T-helper 1 cell (primary cell): Measurements from ENCODE around the gene ELN.
"Not testable (repeated sequence)": the region's sequence is repeated elsewhere in the genome, so short reads cannot be mapped to it uniquely, and the experiment has no call there.

Source experiments
- DNase-seq, 5 donors: peaks; one replicate each; pipeline ENCODE4 v3.0.0-alpha.2; 2012 to 2020

The ELN gene

GRCh38 chr7:74001150-74001494 lies 26.9 kb upstream of the ELN start:
- DNase-seq = no peak

- peak in 1 of 5 donors; percentile 8 for DNase-seq
These were observed 25.4 kb upstream of the ELN start for GRCh38 chr7:74002474-74003017.

- no peak for DNase-seq
These were observed 24.4 kb upstream of the ELN start for GRCh38 chr7:74003621-74004020.

GRCh38 chr7:74006032-74006431 lies 21.9 kb upstream of the ELN start:
- DNase-seq = no peak

GRCh38 chr7:74006451-74007241 lies 21.3 kb upstream of the ELN start:
- no peak for DNase-seq

- DNase-seq = no peak
These were observed 20.8 kb upstream of the ELN start for GRCh38 chr7:74007242-74007567.

- DNase-seq = no peak
These were observed 19.3 kb upstream of the ELN start for GRCh38 chr7:74008687-74009086.

GRCh38 chr7:74009719-74010118 lies 18.3 kb upstream of the ELN start:
- no peak for DNase-seq

- no peak for DNase-seq
These were observed 17.6 kb upstream of the ELN start for GRCh38 chr7:74010407-74010806.

- DNase-seq = not testable (repeated sequence)
These were observed 16.6 kb upstream of the ELN start for GRCh38 chr7:74011421-74011820.

GRCh38 chr7:74012842-74013249 lies 15.1 kb upstream of the ELN start:
- DNase-seq = no peak

- DNase-seq = no peak
These were observed 14.3 kb upstream of the ELN start for GRCh38 chr7:74013539-74014272.

GRCh38 chr7:74014931-74015330 lies 13.0 kb upstream of the ELN start:
- no peak for DNase-seq

GRCh38 chr7:74015670-74016069 lies 12.3 kb upstream of the ELN start:
- no peak for DNase-seq

GRCh38 chr7:74017125-74017524 lies 10.8 kb upstream of the ELN start:
- no peak for DNase-seq

- no peak for DNase-seq
These were observed 9.6 kb upstream of the ELN start for GRCh38 chr7:74018246-74018895.

- DNase-seq = no peak
These were observed 8.8 kb upstream of the ELN start for GRCh38 chr7:74019149-74019548.

- DNase-seq = no peak
These were observed 7.6 kb upstream of the ELN start for GRCh38 chr7:74020390-74020789.

- no peak for DNase-seq
These were observed 6.2 kb upstream of the ELN start for GRCh38 chr7:74021546-74022320.

GRCh38 chr7:74022507-74022906 lies 5.5 kb upstream of the ELN start:
- no peak for DNase-seq

- no peak for DNase-seq
These were observed 4.9 kb upstream of the ELN start for GRCh38 chr7:74023092-74023536.

GRCh38 chr7:74023786-74024185 lies 4.2 kb upstream of the ELN start:
- DNase-seq = no peak

- no peak for DNase-seq
These were observed 2.8 kb upstream of the ELN start for GRCh38 chr7:74025146-74025545.
